Neural progenitor cell (in vitro differentiated cells): ENCODE data around the gene C3orf20. TPM values are rescaled to one million over a fixed set of nuclear protein-coding genes. Genes with fewer than 3 reads are reported as not detected.
A peak's percentile ranks its signal among the peaks of the same experiment; 100 is the strongest.

Experiments used
- DNase-seq: peaks from one replicate; pipeline ENCODE4 v3.0.0-alpha.2; 2016; ENCODE audit warnings: low spot score
- H2AFZ ChIP-seq: fragments of 200-600 bp; sonication (generic); replicated peaks from 2 replicates; pipeline ENCODE4 v1.6.1; 2016; ENCODE audit warnings: antibody characterized with exemption
- H3F3A ChIP-seq: fragments of 200-600 bp; sonication (generic); 2 replicates; pipeline ENCODE4 v1.6.1; 2016; ENCODE audit warnings: antibody characterized with exemption, low read depth
- H3K27ac ChIP-seq: fragments of 200-600 bp; sonication (generic); 2 replicates; pipeline ENCODE4 v1.5.1; 2016; ENCODE audit warnings: mild to moderate bottlenecking
- H3K27me3 ChIP-seq: fragments of 200-600 bp; sonication (generic); 2 replicates; pipeline ENCODE4 v1.6.1; 2016; ENCODE audit warnings: mild to moderate bottlenecking, moderate library complexity
- H3K36me3 ChIP-seq: fragments of 200-600 bp; sonication (generic); 2 replicates; pipeline ENCODE4 v1.5.1; 2016
- H3K4me1 ChIP-seq: fragments of 200-600 bp; sonication (generic); 2 replicates; pipeline ENCODE4 v1.6.1; 2016; ENCODE audit warnings: mixed run types
- H3K4me2 ChIP-seq: fragments of 200-600 bp; sonication (generic); 2 replicates; pipeline ENCODE4 v1.6.1; 2016
- H3K4me3 ChIP-seq: fragments of 200-600 bp; sonication (generic); 2 replicates; pipeline ENCODE4 v1.5.1; 2016
- H3K79me2 ChIP-seq: fragments of 200-600 bp; sonication (generic); 2 replicates; pipeline ENCODE4 v1.6.1; 2016; ENCODE audit warnings: low read depth
- H3K9ac ChIP-seq: fragments of 200-600 bp; sonication (generic); 2 replicates; pipeline ENCODE4 v1.6.1; 2016
- H3K9me3 ChIP-seq: fragments of 200-600 bp; sonication (generic); 2 replicates; pipeline ENCODE4 v1.5.1; 2016; ENCODE audit warnings: low read depth
- H4K20me1 ChIP-seq: fragments of 200-600 bp; sonication (generic); 2 replicates; pipeline ENCODE4 v1.6.1; 2016; ENCODE audit warnings: low read depth
- H3K27ac Mint-ChIP-seq: 3 replicates; pipeline ENCODE4 v1.8.0; 2021; ENCODE audit warnings: mixed read lengths
- H3K27me3 Mint-ChIP-seq: 2 replicates; pipeline ENCODE4 v1.8.0; 2022; ENCODE audit warnings: low read depth, mild to moderate bottlenecking, inconsistent platforms, moderate library complexity, mixed read lengths; ENCODE audit not compliant: insufficient read depth
- H3K36me3 Mint-ChIP-seq: 3 replicates; pipeline ENCODE4 v1.8.0; 2021; ENCODE audit warnings: mixed read lengths
- H3K4me1 Mint-ChIP-seq: 3 replicates; pipeline ENCODE4 v1.8.0; 2021; ENCODE audit warnings: mixed read lengths
- H3K4me3 Mint-ChIP-seq: 3 replicates; pipeline ENCODE4 v1.8.0; 2021; ENCODE audit warnings: mild to moderate bottlenecking, moderate library complexity, mixed read lengths
- H3K9me3 Mint-ChIP-seq: 3 replicates; pipeline ENCODE4 v1.8.0; 2020; ENCODE audit warnings: mixed read lengths
- EZH2 ChIP-seq: fragments of 200-600 bp; sonication (generic); IDR thresholded peaks from 2 replicates; pipeline ENCODE4 v1.6.1; 2017; ENCODE audit warnings: antibody characterized with exemption, mild to moderate bottlenecking, moderate library complexity
- EZH2phosphoT487 ChIP-seq: fragments of 200-600 bp; sonication (generic); IDR thresholded peaks from 2 replicates; pipeline ENCODE4 v1.6.1; 2017; ENCODE audit warnings: antibody characterized with exemption
- total RNA-seq: library from RNA; depleted of rRNA; stranded (reverse); fragments of >200 nt; gene quantifications from 2 replicates; pipeline ENCODE4 v1.2.3, GENCODE V29; 2015; ENCODE audit warnings: low replicate concordance
- TF ChIP-seq, protein P1 (sequence below): fragments of 200-600 bp; sonication (generic); IDR thresholded peaks from 2 replicates; pipeline ENCODE4 v1.5.1; 2017; ENCODE audit warnings: antibody characterized with exemption, mild to moderate bottlenecking

Gene C3orf20
- total RNA-seq, 1 donor from 2014 or later, result not detected

DNA sequence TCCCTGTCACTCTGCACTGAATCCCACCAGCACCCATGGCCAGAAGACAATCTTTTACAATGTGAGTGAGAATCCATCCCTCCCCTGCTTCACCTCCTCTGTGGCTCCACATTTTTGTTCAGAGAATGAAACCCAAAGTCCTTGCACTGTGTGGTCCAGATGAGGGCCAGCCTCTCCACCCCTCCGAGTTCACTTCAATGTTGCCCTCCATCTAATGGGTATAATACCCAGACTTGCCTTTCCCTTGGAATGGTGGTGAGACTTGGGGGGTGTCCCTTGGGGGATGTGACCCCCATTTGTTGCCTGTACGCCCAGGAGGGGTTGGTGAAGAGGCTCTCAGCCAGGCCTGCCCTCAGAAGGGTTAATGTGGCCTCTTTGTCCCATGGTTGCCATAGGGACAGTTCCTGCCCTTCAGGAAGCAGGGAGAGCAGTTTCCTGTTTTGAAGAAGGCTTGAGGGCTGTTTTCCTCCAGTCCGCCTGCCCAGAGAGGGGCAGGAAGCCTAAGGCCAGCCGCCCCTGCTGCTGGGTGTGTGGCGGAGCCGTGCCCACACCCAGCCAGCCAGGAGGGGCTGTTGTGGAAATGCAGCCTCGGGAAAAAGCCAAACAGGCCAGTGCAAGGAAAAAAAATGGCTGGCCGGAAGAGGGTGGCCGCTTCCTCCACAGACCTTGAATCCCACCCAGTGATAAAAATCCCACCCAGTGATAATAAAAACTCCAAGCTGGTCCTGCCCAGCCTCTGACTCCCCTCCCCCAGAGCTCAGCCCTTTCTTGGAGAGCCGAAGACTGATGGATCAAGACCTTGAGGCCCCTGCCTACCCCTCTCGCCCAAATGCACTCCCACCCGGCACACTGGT lies 129.3 kb downstream of the C3orf20 start:
- no peak for DNase-seq
- H2AFZ ChIP-seq, result peak overlapping the region; percentile 42
- no peak overlapping the region for H3K4me2 ChIP-seq
- H3K4me1 ChIP-seq, result no peaks in the 10 kb centered on the region
- no peaks in the 10 kb centered on the region for H3K79me2 ChIP-seq
- H3K27me3 ChIP-seq, result peaks cover 32% of the 10 kb centered on the region
- H3K36me3 ChIP-seq, result no peaks in the 10 kb centered on the region
- Mint-ChIP-seq H3K27ac (no peak overlapping the region), H3K4me1 (peaks cover 14% of the 10 kb centered on the region), H3K36me3 (no peaks in the 10 kb centered on the region), H3K4me3 (no peak overlapping the region), H3K9me3 (peaks cover 4% of the 10 kb centered on the region), H3K27me3 (peaks cover 35% of the 10 kb centered on the region)
- TF ChIP-seq EZH2 (no peak), EZH2phosphoT487 (no peak)
- TF ChIP-seq, protein P1, sequence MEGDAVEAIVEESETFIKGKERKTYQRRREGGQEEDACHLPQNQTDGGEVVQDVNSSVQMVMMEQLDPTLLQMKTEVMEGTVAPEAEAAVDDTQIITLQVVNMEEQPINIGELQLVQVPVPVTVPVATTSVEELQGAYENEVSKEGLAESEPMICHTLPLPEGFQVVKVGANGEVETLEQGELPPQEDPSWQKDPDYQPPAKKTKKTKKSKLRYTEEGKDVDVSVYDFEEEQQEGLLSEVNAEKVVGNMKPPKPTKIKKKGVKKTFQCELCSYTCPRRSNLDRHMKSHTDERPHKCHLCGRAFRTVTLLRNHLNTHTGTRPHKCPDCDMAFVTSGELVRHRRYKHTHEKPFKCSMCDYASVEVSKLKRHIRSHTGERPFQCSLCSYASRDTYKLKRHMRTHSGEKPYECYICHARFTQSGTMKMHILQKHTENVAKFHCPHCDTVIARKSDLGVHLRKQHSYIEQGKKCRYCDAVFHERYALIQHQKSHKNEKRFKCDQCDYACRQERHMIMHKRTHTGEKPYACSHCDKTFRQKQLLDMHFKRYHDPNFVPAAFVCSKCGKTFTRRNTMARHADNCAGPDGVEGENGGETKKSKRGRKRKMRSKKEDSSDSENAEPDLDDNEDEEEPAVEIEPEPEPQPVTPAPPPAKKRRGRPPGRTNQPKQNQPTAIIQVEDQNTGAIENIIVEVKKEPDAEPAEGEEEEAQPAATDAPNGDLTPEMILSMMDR, result no peak
- H3K9me3 ChIP-seq, result no peaks in the 10 kb centered on the region
- H3K9ac ChIP-seq, result no peak overlapping the region
- no peaks in the 10 kb centered on the region for H4K20me1 ChIP-seq
- H3K4me3 ChIP-seq, result no peak overlapping the region
- H3K27ac ChIP-seq, result no peak overlapping the region
- H3F3A ChIP-seq, result no peaks in the 10 kb centered on the region

DNA sequence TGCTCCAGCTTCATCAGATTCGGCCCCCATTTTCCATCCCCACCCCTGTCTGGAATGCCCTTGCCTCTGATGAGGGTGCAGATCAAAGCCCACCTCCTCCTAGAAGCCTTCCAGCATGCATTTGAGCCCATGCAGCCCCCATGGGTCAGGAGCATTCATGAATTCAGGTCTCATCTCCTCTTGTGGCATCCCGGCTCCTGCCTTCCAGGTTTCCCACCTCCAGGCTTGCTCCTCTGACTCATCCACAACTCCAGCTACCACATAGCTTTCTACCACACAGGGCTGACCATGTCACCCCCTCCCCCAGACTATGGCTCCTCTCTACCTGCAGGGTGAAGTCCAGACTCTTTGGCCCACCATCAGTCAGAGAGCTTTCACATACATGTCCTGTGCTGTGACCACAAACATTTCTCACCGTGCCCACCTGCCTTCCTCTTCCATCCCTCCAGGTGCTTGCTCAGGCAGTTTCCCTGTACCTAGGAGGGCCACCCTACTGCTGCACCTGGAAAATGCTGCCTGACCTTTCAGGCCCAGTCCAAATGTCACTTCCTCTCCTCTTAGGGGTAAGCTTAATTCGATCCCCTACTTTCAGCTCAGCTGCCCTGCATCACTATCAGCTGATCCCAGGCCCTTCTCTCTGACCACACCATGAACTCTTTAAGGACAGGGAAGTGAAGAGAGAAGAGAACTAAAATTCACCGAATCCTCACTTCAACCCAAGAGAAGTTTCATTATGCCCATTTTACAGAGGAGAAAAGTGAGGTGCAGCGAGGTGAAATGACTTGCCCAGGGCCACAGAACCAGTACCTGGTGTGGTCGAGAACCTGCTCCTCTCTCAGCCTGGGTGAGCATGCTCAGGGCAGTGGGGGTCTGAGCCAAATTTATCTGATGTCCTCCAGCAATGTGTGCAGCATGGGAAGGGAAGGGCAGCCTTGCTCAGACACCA lies 130.2 kb downstream of the C3orf20 start:
- H3K27me3 Mint-ChIP-seq, result peaks cover 43% of the 10 kb centered on the region

DNA sequence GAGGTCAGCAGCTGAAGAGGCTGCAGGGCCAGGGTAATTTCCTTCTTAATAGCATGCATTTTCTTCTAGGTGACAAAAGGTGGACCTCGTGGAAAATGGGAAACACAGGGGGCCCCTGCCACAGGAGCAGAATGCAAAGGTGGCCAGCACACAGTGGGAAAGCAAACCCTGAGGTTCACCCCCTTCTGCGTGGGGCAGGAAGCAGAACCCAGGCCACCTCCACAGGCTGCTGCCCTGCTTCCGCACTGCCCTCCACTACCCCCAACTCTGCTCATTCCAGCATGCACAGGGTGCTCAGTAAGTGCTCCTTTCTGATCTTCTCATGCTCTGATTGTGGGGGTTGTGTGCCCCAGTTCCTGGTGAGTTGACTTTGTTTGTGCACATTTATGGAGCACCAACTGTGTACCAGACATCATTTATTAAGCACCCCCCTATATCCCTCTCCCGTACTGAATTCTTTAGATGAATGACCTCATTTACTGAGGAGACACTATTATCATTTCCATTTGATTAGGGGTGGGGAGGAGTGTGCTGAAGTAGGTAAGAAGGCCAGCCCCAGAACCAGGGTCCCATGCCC lies 131.1 kb downstream of the C3orf20 start:
- H3K4me3 ChIP-seq, result no peak overlapping the region
- H3K27me3 Mint-ChIP-seq, result peaks cover 44% of the 10 kb centered on the region
- peaks cover 49% of the 10 kb centered on the region for H3K27me3 ChIP-seq
- H2AFZ ChIP-seq, result no peak overlapping the region
- no peak overlapping the region for H3K27ac ChIP-seq
- peaks cover under 1% of the 10 kb centered on the region for H3K36me3 Mint-ChIP-seq
- no peaks in the 10 kb centered on the region for H3K4me1 ChIP-seq
- no peaks in the 10 kb centered on the region for H3K79me2 ChIP-seq
- peaks cover 2% of the 10 kb centered on the region for H3F3A ChIP-seq
- H3K9me3 Mint-ChIP-seq, result peaks cover 2% of the 10 kb centered on the region
- TF ChIP-seq EZH2, result no peak
- TF ChIP-seq, protein P1, result no peak
- no peak for DNase-seq
- no peak overlapping the region for H3K9ac ChIP-seq
- H4K20me1 ChIP-seq, result no peaks in the 10 kb centered on the region
- no peak overlapping the region for H3K4me3 Mint-ChIP-seq
- H3K4me2 ChIP-seq, result no peak overlapping the region
- no peaks in the 10 kb centered on the region for H3K9me3 ChIP-seq
- no peaks in the 10 kb centered on the region for H3K36me3 ChIP-seq
- H3K27ac Mint-ChIP-seq, result no peak overlapping the region
- peaks cover 17% of the 10 kb centered on the region for H3K4me1 Mint-ChIP-seq

More for the DNA sequence above, 130.2 kb downstream of the C3orf20 start:
- Histone ChIP-seq H3K9me3 (no peaks in the 10 kb centered on the region), H3K27me3 (peaks cover 41% of the 10 kb centered on the region), H3K9ac (no peak overlapping the region), H2AFZ (no peak overlapping the region), H3F3A (no peaks in the 10 kb centered on the region), H3K79me2 (no peaks in the 10 kb centered on the region), H3K4me2 (no peak overlapping the region), H3K4me3 (no peak overlapping the region), H3K27ac (no peak overlapping the region), H3K4me1 (no peaks in the 10 kb centered on the region), H4K20me1 (no peaks in the 10 kb centered on the region), H3K36me3 (no peaks in the 10 kb centered on the region)
- Mint-ChIP-seq H3K27ac (peak overlapping the region; percentile 4), H3K9me3 (peaks cover 2% of the 10 kb centered on the region), H3K4me1 (peaks cover 17% of the 10 kb centered on the region), H3K36me3 (no peaks in the 10 kb centered on the region), H3K4me3 (peak overlapping the region; percentile 38)
- TF ChIP-seq EZH2phosphoT487 (no peak), EZH2 (no peak)
- TF ChIP-seq, protein P1, result no peak
- no peak for DNase-seq
